ENCODE data around the gene SPATC1L. TPM values are rescaled to one million over a fixed set of nuclear protein-coding genes. Genes with fewer than 3 reads are reported as not detected.
"Not testable (repeated sequence)": the region's sequence is repeated elsewhere in the genome, so short reads cannot be mapped to it uniquely, and the experiment has no call there.

Gene SPATC1L
- total and polyA plus RNA-seq, 4 experiments from 2014 or later, result 6.0 to 6.9 (median 6.6) TPM

DNA sequence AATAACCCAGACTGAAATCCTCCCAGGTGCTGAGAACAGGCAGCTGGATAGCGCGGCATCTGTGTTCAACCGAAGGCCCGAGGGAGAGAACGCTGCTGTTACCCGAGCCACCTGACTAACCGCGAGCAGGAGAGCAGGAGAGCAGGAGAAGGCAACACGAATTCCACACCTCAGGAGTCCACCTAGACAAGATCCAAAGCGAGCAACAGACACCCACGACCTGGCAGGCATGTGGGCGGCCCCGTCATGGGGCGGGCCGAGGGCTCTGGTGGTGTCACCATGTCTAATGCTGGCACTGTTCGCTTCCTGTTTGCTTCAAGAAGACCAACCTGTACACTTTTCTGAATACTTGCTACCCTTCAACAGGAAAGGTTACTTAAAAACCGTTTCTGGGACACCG, 20.9 kb upstream of the SPATC1L start:
- H3K27me3 Mint-ChIP-seq, result no peaks in the 10 kb centered on the region
- Histone ChIP-seq H3K36me3 (ENCODE audit: insufficient read depth, low read length) (peaks cover 40% of the 10 kb centered on the region), H3K9me3 (ENCODE audit: control insufficient read depth in 1 of 2, low read length in 2 of 2) (no peaks in the 10 kb centered on the region), H3K27me3 (ENCODE audit: insufficient read depth, low read length) (no peaks in the 10 kb centered on the region), H3K4me3 (ENCODE audit: low read length in 2 of 2) (no peak overlapping the region), H3K27ac (ENCODE audit: low read depth, low read length) (no peak overlapping the region), H3K4me1 (ENCODE audit: insufficient read depth, low read length) (no peaks in the 10 kb centered on the region)
- no peak overlapping the region for H3K4me3 Mint-ChIP-seq
- H3K4me1 Mint-ChIP-seq, result no peaks in the 10 kb centered on the region
- POLR2A ChIA-PET (ENCODE audit: partially characterized antibody), result no interaction called here
- intact Hi-C loops (cut with micrococcal nuclease), result no loop called here
- CTCF ChIA-PET (ENCODE audit: partially characterized antibody), result no interaction called here
- H3K36me3 Mint-ChIP-seq, result peaks cover 19 to 60% of the 10 kb centered on the region in 2 donors
- peak overlapping the region in 2 of 7 donors; percentile 6 to 72 for H3K27ac Mint-ChIP-seq
- no peaks in the 10 kb centered on the region for H3K9me3 Mint-ChIP-seq
- DNase-seq, result no peak

DNA sequence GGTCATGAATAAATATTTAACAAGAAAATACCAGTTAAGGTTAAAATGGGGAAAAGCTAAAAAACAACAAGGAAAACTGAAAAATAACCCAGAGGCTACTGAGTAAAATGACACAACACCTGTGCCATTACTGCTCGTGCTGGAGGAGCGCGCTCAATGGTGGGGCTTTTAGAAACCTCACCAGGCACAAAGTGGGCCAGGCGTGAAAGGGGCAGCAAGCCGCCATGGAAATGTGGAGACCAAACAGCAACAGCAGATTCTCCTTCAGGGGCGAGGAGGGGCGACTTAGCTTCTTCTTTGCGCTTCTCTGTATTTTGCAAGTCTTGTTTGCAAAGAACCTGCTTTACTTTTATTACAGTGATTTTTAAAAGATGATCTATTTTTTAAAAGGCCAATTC, 18.9 kb upstream of the SPATC1L start:
- no peak overlapping the region for H3K4me3 ChIP-seq (ENCODE audit: low read length in 2 of 2)
- Mint-ChIP-seq H3K4me3 (no peak overlapping the region), H3K4me1 (no peaks in the 10 kb centered on the region), H3K27me3 (no peaks in the 10 kb centered on the region), H3K27ac (peak overlapping the region in 4 of 7 donors; percentile 20 to 74 (median 43)), H3K36me3 (peaks cover 38 to 65% of the 10 kb centered on the region in 2 donors), H3K9me3 (peaks cover 0 to 3% (median 0%) of the 10 kb centered on the region in 8 donors)
- intact Hi-C loops (cut with micrococcal nuclease), result no loop called here
- peaks cover 47% of the 10 kb centered on the region for H3K36me3 ChIP-seq (ENCODE audit: insufficient read depth, low read length)
- no peaks in the 10 kb centered on the region for H3K9me3 ChIP-seq (ENCODE audit: control insufficient read depth in 1 of 2, low read length in 2 of 2)
- no peak overlapping the region for H3K27ac ChIP-seq (ENCODE audit: low read depth, low read length)
- H3K4me1 ChIP-seq (ENCODE audit: insufficient read depth, low read length), result no peaks in the 10 kb centered on the region
- DNase-seq, result no peak
- no peaks in the 10 kb centered on the region for H3K27me3 ChIP-seq (ENCODE audit: insufficient read depth, low read length)
- ChIA-PET CTCF (ENCODE audit: partially characterized antibody) (no interaction called here), POLR2A (ENCODE audit: partially characterized antibody) (no interaction called here)

DNA sequence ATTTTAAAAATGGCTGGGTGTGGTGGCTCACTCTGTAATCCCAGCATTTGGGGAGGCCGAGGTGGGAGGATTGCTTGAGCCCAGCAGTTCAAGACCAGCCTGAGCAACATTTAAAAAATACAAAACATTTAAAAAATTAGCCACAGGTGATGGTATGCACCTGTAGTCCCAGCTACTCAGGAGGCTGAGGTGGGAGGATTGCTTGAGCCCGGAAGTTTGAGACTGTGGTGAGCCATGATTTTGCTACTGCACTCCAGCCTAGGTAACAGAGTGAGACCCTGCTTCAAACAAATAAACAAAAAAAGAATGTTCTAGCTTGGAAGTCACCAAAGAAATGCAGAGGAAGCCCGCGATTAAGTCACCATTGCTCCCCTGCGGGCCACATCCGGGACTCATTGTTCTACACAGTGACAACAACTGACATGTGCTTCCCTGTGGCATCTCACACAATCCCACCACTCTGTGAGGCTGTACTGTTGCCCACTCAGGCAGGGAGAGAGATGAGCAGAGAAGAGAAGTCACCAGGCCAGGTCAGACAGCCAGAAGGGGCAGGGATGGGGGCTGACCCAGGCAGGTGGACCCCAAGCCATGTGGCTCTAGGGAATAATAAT, 18.4 kb upstream of the SPATC1L start:
- intact Hi-C loops (cut with micrococcal nuclease), result no loop called here
- peak in 1 of 5 donors; percentile 11 for DNase-seq

DNA sequence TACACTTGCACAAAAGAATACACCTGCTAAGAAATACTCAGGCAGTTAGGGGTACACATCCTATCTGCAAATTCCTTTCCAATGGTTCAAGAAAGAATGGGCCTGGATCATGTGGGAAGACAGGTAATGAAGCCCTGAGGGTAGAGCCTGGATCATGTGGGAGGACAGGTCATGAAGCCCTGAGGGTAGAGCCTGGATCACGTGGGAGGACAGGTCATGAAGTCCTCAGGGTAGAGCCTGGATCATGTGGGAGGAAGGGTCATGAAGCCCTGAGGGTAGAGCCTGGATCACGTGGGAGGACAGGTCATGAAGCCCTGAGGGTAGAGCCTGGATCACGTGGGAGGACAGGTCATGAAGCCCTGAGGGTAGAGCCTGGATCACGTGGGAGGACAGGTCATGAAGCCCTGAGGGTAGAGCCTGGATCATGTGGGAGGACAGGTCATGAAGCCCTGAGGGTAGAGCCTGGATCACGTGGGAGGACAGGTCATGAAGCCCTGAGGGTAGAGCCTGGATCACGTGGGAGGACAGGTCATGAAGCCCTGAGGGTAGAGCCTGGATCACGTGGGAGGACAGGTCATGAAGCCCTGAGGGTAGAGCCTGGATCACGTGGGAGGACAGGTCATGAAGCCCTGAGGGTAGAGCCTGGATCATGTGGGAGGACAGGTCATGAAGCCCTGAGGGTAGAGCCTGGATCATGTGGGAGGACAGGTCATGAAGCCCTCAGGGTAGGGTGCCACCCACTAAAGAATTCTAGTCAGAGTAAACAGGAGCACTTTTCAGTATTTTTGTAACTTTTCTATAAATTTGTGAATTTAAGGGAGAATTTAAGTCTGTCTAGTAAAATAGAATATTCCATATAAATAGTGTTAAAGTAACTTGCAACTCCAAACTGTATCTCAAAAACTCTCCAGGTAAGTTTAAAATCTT, 16.9 kb upstream of the SPATC1L start:
- H3K27me3 ChIP-seq (ENCODE audit: insufficient read depth, low read length); POLR2A ChIA-PET (ENCODE audit: partially characterized antibody): not testable (repeated sequence)
- CTCF ChIA-PET (ENCODE audit: partially characterized antibody), result interaction anchor here (0.6 kb wide), 1 partner anchor 10 kb away, joined by 3 read pairs; no protein-coding TSS in a partner anchor

More for the DNA sequence above, 18.4 kb upstream of the SPATC1L start:
- Mint-ChIP-seq H3K27ac (peak overlapping the region in 5 of 7 donors; percentile 20 to 74 (median 27)), H3K4me1 (no peaks in the 10 kb centered on the region), H3K36me3 (peaks cover 43 to 64% of the 10 kb centered on the region in 2 donors), H3K27me3 (no peaks in the 10 kb centered on the region), H3K9me3 (peaks cover 0 to 3% (median 0%) of the 10 kb centered on the region in 8 donors), H3K4me3 (no peak overlapping the region)
- Histone ChIP-seq H3K9me3 (ENCODE audit: control insufficient read depth in 1 of 2, low read length in 2 of 2) (no peaks in the 10 kb centered on the region), H3K36me3 (ENCODE audit: insufficient read depth, low read length) (peaks cover 47% of the 10 kb centered on the region), H3K4me1 (ENCODE audit: insufficient read depth, low read length) (no peaks in the 10 kb centered on the region), H3K27me3 (ENCODE audit: insufficient read depth, low read length) (no peaks in the 10 kb centered on the region), H3K4me3 (ENCODE audit: low read length in 2 of 2) (no peak overlapping the region), H3K27ac (ENCODE audit: low read depth, low read length) (no peak overlapping the region)
- CTCF ChIA-PET (ENCODE audit: partially characterized antibody), result no interaction called here
- POLR2A ChIA-PET (ENCODE audit: partially characterized antibody), result no interaction called here

DNA sequence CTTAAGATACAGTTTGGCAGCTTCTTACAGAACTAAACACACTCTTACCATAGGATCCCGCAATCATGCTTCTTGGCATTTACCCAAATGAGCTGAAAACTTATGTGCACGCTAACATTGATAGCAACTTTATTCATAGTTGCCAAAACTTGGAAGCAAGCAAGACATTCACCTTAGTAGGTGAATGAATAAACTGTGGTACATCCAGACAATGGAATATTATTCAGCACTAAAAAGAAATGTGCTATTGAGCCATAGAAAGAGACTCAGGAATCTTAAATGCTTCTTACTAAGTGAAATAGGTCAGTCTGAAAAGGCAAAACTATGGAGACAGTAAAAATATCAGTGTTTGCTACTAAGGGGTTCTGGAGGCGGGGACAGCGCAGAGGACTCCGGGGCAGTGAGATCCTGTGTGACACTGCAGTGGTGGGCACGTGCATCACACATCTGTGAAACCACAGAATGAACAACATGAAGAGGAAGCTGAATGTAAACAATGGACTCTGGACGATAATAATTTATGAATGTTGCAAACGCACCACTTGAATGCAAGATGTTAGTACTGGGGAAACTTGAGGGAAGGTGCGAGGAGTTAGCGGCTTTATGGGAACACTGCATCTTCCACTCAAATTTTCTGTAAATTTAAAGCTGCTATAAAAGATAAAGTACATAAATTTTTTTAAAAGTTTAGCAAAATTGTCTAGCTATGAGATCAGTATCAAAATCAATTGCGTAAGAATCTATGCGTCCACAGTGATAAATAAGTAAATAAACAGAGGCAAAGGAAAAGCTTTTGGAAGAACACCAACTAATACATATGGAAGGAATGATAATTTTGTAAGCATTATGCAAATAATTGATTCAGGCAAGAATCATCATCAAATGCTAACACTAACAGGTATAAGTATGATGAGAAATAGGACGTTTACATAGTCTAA, 15.4 kb upstream of the SPATC1L start:
- Histone ChIP-seq H3K27me3 (ENCODE audit: insufficient read depth, low read length) (no peaks in the 10 kb centered on the region), H3K4me1 (ENCODE audit: insufficient read depth, low read length) (no peaks in the 10 kb centered on the region), H3K36me3 (ENCODE audit: insufficient read depth, low read length) (peaks cover 33% of the 10 kb centered on the region), H3K9me3 (ENCODE audit: control insufficient read depth in 1 of 2, low read length in 2 of 2) (no peaks in the 10 kb centered on the region), H3K27ac (ENCODE audit: low read depth, low read length) (no peak overlapping the region), H3K4me3 (ENCODE audit: low read length in 2 of 2) (no peak overlapping the region)
- Mint-ChIP-seq H3K4me3 (no peak overlapping the region), H3K4me1 (no peaks in the 10 kb centered on the region), H3K27me3 (no peaks in the 10 kb centered on the region), H3K9me3 (peaks cover 0 to 5% (median 0%) of the 10 kb centered on the region in 8 donors), H3K27ac (peak overlapping the region in 1 of 7 donors; percentile 71), H3K36me3 (peaks cover 50 to 60% of the 10 kb centered on the region in 2 donors)
- ChIA-PET CTCF (ENCODE audit: partially characterized antibody) (no interaction called here), POLR2A (ENCODE audit: partially characterized antibody) (no interaction called here)
- intact Hi-C loops (cut with micrococcal nuclease), result no loop called here
- DNase-seq, result no peak

More for the DNA sequence above, 16.9 kb upstream of the SPATC1L start:
- H3K4me1 Mint-ChIP-seq; H3K9me3 Mint-ChIP-seq; H3K27me3 Mint-ChIP-seq; H3K9me3 ChIP-seq (ENCODE audit: control insufficient read depth in 1 of 2, low read length in 2 of 2); H3K4me3 ChIP-seq (ENCODE audit: low read length in 2 of 2); intact Hi-C loops (cut with micrococcal nuclease); H3K27ac ChIP-seq (ENCODE audit: low read depth, low read length); DNase-seq; H3K4me3 Mint-ChIP-seq; H3K4me1 ChIP-seq (ENCODE audit: insufficient read depth, low read length): not testable (repeated sequence)
- peaks cover 55 to 69% of the 10 kb centered on the region in 2 donors for H3K36me3 Mint-ChIP-seq
- H3K36me3 ChIP-seq (ENCODE audit: insufficient read depth, low read length), result peaks cover 35% of the 10 kb centered on the region
- peak overlapping the region in 2 of 7 donors; percentile 4 to 59 for H3K27ac Mint-ChIP-seq

DNA sequence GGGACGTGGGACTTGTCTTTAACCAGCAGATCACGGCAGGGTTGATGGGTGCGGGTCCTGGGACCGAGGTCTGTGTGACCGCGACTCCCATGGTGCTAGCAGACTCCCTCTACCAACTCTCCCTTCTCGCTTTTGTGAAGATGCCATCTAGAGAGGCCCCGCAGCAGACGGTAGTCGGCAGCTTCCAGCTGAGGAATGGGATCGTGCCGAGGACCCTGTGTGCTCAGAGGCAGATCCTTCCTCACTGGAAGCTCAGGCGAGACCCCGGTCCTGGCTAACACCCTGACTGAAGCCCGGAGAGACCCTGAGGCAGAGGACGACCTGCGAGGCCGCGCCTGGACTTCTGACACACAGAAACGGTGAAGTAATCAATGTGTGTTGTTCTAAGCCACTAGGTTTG, 12.5 kb upstream of the SPATC1L start:
- intact Hi-C loops (cut with micrococcal nuclease), result no loop called here

More for the DNA sequence above, 12.5 kb upstream of the SPATC1L start:
- H3K4me1 Mint-ChIP-seq, result no peaks in the 10 kb centered on the region
- Histone ChIP-seq H3K4me3 (ENCODE audit: low read length in 2 of 2) (no peak overlapping the region), H3K9me3 (ENCODE audit: control insufficient read depth in 1 of 2, low read length in 2 of 2) (no peaks in the 10 kb centered on the region), H3K36me3 (ENCODE audit: insufficient read depth, low read length) (peaks cover 32% of the 10 kb centered on the region), H3K27me3 (ENCODE audit: insufficient read depth, low read length) (no peaks in the 10 kb centered on the region), H3K27ac (ENCODE audit: low read depth, low read length) (no peak overlapping the region), H3K4me1 (ENCODE audit: insufficient read depth, low read length) (no peaks in the 10 kb centered on the region)
- H3K36me3 Mint-ChIP-seq, result peaks cover 56 to 57% of the 10 kb centered on the region in 2 donors
- H3K4me3 Mint-ChIP-seq, result no peak overlapping the region
- ChIA-PET CTCF (ENCODE audit: partially characterized antibody) (no interaction called here), POLR2A (ENCODE audit: partially characterized antibody) (no interaction called here)
- no peaks in the 10 kb centered on the region for H3K27me3 Mint-ChIP-seq
- no peak for DNase-seq
- peaks cover 0 to 5% (median 0%) of the 10 kb centered on the region in 8 donors for H3K9me3 Mint-ChIP-seq
- H3K27ac Mint-ChIP-seq, result no peak overlapping the region
